B cell (primary cell): ENCODE data around the gene CHD9. TPM values are rescaled to one million over a fixed set of nuclear protein-coding genes. Genes with fewer than 3 reads are reported as not detected.

ENCODE experiments used
- ATAC-seq: fragments of 200-7000 bp; cut with Tn5 transposase; one replicate; pipeline ENCODE4 v1.10.0; 2021; ENCODE audit warnings: low read depth, mild to moderate bottlenecking, moderate number of reproducible peaks, moderate library complexity
- CTCF ChIA-PET: fragments of 350-600 bp; sonication (Branson Sonifier 250); formaldehyde crosslinking; loops from one replicate; lab custom pipeline; 2021; ENCODE audit warnings: antibody characterized with exemption, inconsistent platforms; lab: Charles Lee
- POLR2A ChIA-PET: fragments of 350-600 bp; sonication (Branson Sonifier 250); formaldehyde crosslinking; loops from one replicate; lab custom pipeline; 2021; ENCODE audit warnings: antibody characterized with exemption; lab: Charles Lee
- DNase-seq: peaks from one replicate; pipeline ENCODE4 v3.0.0; 2013
- H2AFZ ChIP-seq: 2 replicates; pipeline ENCODE4 v1.6.1; 2012; ENCODE audit warnings: mild to moderate bottlenecking, low read depth, low read length; ENCODE audit not compliant: insufficient read depth, poor library complexity, severe bottlenecking
- H3K27ac ChIP-seq, 2 donors: 1 replicate in 1 of 2; 2 replicates in 1 of 2; pipeline ENCODE4 v1.5.1; 2012 to 2013; ENCODE audit warnings: low read length in 2 of 2, mild to moderate bottlenecking in 2 of 2, moderate library complexity in 1 of 2
- H3K27me3 ChIP-seq, 4 experiments: fragments of 200-600 bp in 1 of 4; sonication (generic) in 1 of 4; replicated peaks in 1 of 4; 1 replicate in 2 of 4; 2 replicates in 2 of 4; pipeline versions ENCODE4 v1.6.1 to v1.7.0; 2013 to 2016; ENCODE audit warnings: low read length in 3 of 4, mild to moderate bottlenecking in 2 of 4, mixed read lengths in 1 of 4, moderate library complexity in 1 of 4; ENCODE audit not compliant: insufficient read depth in 4 of 4, control insufficient read depth in 3 of 4; ENCODE audit errors: control extremely low read depth in 1 of 4
- H3K36me3 ChIP-seq, 2 experiments: replicated peaks in 1 of 2; 1 replicate in 1 of 2; 2 replicates in 1 of 2; pipeline versions ENCODE4 v1.6.1 to v1.7.1; 2013; ENCODE audit warnings: low read length in 1 of 2; ENCODE audit not compliant: insufficient read depth in 2 of 2, control insufficient read depth in 1 of 2; ENCODE audit errors: control extremely low read depth in 1 of 2, extremely low read depth in 1 of 2
- H3K4me1 ChIP-seq, 2 donors: fragments of 200-600 bp in 1 of 2; sonication (generic) in 1 of 2; 1 replicate in 1 of 2; 2 replicates in 1 of 2; pipeline versions ENCODE4 v1.5.1 to v1.6.1; 2013 to 2017; ENCODE audit warnings: low read length in 2 of 2; ENCODE audit not compliant: control insufficient read depth in 2 of 2, insufficient read depth in 2 of 2
- H3K4me2 ChIP-seq: replicated peaks from 2 replicates; pipeline ENCODE3; 2012; ENCODE audit warnings: mild to moderate bottlenecking, low read depth, low read length; ENCODE audit not compliant: poor library complexity, severe bottlenecking
- H3K4me3 ChIP-seq, 5 experiments: fragments of 200-600 bp in 1 of 5; sonication (generic) in 1 of 5; 1 replicate in 3 of 5; 2 replicates in 2 of 5; pipeline versions ENCODE4 v1.5.1 to v1.7.0; 2011 to 2016; ENCODE audit warnings: low read length in 4 of 5, mild to moderate bottlenecking in 4 of 5, low read depth in 2 of 5, control low read depth in 1 of 5, moderate library complexity in 1 of 5; ENCODE audit not compliant: insufficient read depth in 1 of 5; ENCODE audit errors: control extremely low read depth in 1 of 5, extremely low read depth in 1 of 5
- H3K79me2 ChIP-seq: fragments of 200-600 bp; sonication (generic); one replicate; pipeline ENCODE4 v1.6.0; 2016; ENCODE audit warnings: low read length; ENCODE audit not compliant: control insufficient read depth, insufficient read depth
- H3K9ac ChIP-seq: fragments of 200-600 bp; sonication (generic); 2 replicates; pipeline ENCODE4 v1.6.1; 2017; ENCODE audit warnings: mild to moderate bottlenecking, low read length, moderate library complexity
- H3K9me3 ChIP-seq, 3 donors: one replicate each; pipeline versions ENCODE4 v1.6.1 to v1.7.1; 2013; ENCODE audit warnings: low read length in 2 of 3; ENCODE audit not compliant: control insufficient read depth in 2 of 3, insufficient read depth in 1 of 3; ENCODE audit errors: control extremely low read depth in 1 of 3
- H4K20me1 ChIP-seq: 2 replicates; pipeline ENCODE4 v1.6.0; 2012; ENCODE audit warnings: mild to moderate bottlenecking, low read length; ENCODE audit not compliant: insufficient read depth, control insufficient read depth, poor library complexity, severe bottlenecking
- H3K27ac Mint-ChIP-seq: one replicate; pipeline ENCODE4 v1.8.0; 2021; ENCODE audit warnings: mixed read lengths
- H3K27me3 Mint-ChIP-seq: one replicate; pipeline ENCODE4 v1.8.0; 2021; ENCODE audit warnings: mixed read lengths
- H3K4me1 Mint-ChIP-seq: one replicate; pipeline ENCODE4 v1.8.0; 2021; ENCODE audit warnings: mixed read lengths
- H3K4me3 Mint-ChIP-seq: one replicate; pipeline ENCODE4 v1.8.0; 2021; ENCODE audit warnings: mixed read lengths
- H3K9me3 Mint-ChIP-seq: one replicate; pipeline ENCODE4 v1.8.0; 2022; ENCODE audit warnings: mixed read lengths; ENCODE audit not compliant: insufficient read depth
- EZH2 ChIP-seq: IDR thresholded peaks from 2 replicates; pipeline ENCODE4 v1.6.1; 2012; ENCODE audit warnings: borderline replicate concordance, low read depth, mild to moderate bottlenecking, moderate library complexity, low read length; ENCODE audit not compliant: insufficient read depth, poor library complexity, severe bottlenecking
- WGBS: methylation state at CpG from one replicate; pipeline ENCODE4 v1.1.5; 2013; ENCODE audit warnings: missing lambda C conversion rate; ENCODE audit not compliant: insufficient coverage; 5-methylcytosine and 5-hydroxymethylcytosine counted together
- intact Hi-C: fragments of 100-400 bp; cut with micrococcal nuclease; formaldehyde crosslinking; loops from one replicate; pipeline ENCODE4 v1.10.0; 2022
- polyA plus RNA-seq: library from polyadenylated mRNA; depleted of rRNA; stranded (reverse); fragments of >200 nt; gene quantifications from 2 replicates; pipeline ENCODE4 v1.2.3, GENCODE V29; 2012
- total RNA-seq, 2 donors: library from RNA; stranded (reverse); fragments of 120-200 nt in 1 of 2; gene quantifications; 1 replicate in 1 of 2; 2 replicates in 1 of 2; pipeline versions ENCODE4 v1.2.3 to v1.2.4, GENCODE V29; 2013 to 2022
- TF ChIP-seq, protein P1 (sequence below): fragments of 200-600 bp; IDR thresholded peaks from one replicate; pipeline ENCODE4 v1.8.0; 2022; ENCODE audit warnings: antibody characterized with exemption, mild to moderate bottlenecking

Gene CHD9
- total and polyA plus RNA-seq, 2 donors (not counting 1 experiment from before 2014, with no cell fraction given) = 12.2 to 102 TPM

DNA sequence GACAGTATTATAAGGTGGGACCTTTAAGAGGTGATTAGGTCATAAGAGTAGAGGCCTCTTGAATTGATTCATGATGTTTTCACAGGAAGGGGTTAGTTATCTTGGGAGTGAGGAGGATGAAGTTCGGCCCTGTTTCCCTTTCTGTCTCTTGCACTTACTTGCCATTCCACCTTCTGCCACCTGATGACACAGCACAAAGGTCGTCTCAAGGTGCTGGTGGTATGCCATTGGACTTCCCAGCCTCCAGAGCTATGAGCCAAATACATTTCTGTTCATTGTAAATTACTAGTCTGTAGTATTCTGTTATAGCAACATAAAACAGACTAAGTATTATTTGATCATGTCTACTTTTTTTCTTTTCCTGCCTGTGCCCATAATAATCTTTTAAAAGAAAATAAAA lies 23.5 kb downstream of the CHD9 start:
- Histone ChIP-seq H4K20me1 (peaks cover 8% of the 10 kb centered on the region), H3K36me3 (peaks cover 3 to 17% of the 10 kb centered on the region in 2 experiments), H3K27ac (no peak overlapping the region), H2AFZ (no peak overlapping the region), H3K79me2 (peaks cover 86% of the 10 kb centered on the region), H3K4me2 (no peak overlapping the region), H3K4me1 (peaks cover 0 to 8% of the 10 kb centered on the region in 2 donors), H3K4me3 (no peak overlapping the region), H3K27me3 (no peaks in the 10 kb centered on the region), H3K9ac (no peak overlapping the region), H3K9me3 (peaks cover 0 to 8% (median 3%) of the 10 kb centered on the region in 3 donors)
- Mint-ChIP-seq H3K27ac (peak overlapping the region; percentile 21), H3K4me3 (no peak overlapping the region), H3K27me3 (no peaks in the 10 kb centered on the region), H3K4me1 (peaks cover 58% of the 10 kb centered on the region), H3K9me3 (peaks cover 2% of the 10 kb centered on the region)
- DNase-seq = no peak
- no peak for ATAC-seq
- TF ChIP-seq, protein P1, sequence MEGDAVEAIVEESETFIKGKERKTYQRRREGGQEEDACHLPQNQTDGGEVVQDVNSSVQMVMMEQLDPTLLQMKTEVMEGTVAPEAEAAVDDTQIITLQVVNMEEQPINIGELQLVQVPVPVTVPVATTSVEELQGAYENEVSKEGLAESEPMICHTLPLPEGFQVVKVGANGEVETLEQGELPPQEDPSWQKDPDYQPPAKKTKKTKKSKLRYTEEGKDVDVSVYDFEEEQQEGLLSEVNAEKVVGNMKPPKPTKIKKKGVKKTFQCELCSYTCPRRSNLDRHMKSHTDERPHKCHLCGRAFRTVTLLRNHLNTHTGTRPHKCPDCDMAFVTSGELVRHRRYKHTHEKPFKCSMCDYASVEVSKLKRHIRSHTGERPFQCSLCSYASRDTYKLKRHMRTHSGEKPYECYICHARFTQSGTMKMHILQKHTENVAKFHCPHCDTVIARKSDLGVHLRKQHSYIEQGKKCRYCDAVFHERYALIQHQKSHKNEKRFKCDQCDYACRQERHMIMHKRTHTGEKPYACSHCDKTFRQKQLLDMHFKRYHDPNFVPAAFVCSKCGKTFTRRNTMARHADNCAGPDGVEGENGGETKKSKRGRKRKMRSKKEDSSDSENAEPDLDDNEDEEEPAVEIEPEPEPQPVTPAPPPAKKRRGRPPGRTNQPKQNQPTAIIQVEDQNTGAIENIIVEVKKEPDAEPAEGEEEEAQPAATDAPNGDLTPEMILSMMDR = no peak
- TF ChIP-seq EZH2 = no peak
- ChIA-PET POLR2A (no interaction called here), CTCF (interaction anchor here (2.7 kb wide), 1 partner anchor 22 kb away, joined by 13 read pairs; the partner anchor contains the start of gene CHD9)
- intact Hi-C loops = no loop called here
- no CpG with 5 or more reads among the region's 2 CpGs for WGBS

- 80% methylated on average over 3 of the region's 6 CpGs for WGBS
- no peak overlapping the region for H3K4me2 ChIP-seq
Observed at GRCh38 chr16:53078765-53079485, 24.1 kb downstream of the CHD9 start.

More at GRCh38 chr16:53078765-53079485, 24.1 kb downstream of the CHD9 start:
- Histone ChIP-seq H3K27ac (no peak overlapping the region), H3K36me3 (peaks cover 3 to 17% of the 10 kb centered on the region in 2 experiments), H3K9me3 (peaks cover 0 to 8% (median 3%) of the 10 kb centered on the region in 3 donors), H3K27me3 (no peaks in the 10 kb centered on the region), H2AFZ (no peak overlapping the region), H3K9ac (no peak overlapping the region), H3K79me2 (peaks cover 86% of the 10 kb centered on the region), H4K20me1 (peaks cover 12% of the 10 kb centered on the region), H3K4me1 (peaks cover 0 to 8% of the 10 kb centered on the region in 2 donors), H3K4me3 (no peak overlapping the region)
- intact Hi-C loops = no loop called here
- Mint-ChIP-seq H3K4me1 (peaks cover 51% of the 10 kb centered on the region), H3K9me3 (peaks cover 2% of the 10 kb centered on the region), H3K27ac (no peak overlapping the region), H3K27me3 (no peaks in the 10 kb centered on the region), H3K4me3 (no peak overlapping the region)
- DNase-seq = no peak
- ATAC-seq = no peak
- TF ChIP-seq, protein P1 = no peak
- no peak for TF ChIP-seq EZH2
- POLR2A ChIA-PET = no interaction called here
- CTCF ChIA-PET = interaction anchor here (0.8 to 2.7 kb wide), 4 partner anchors 11 to 134 kb away, joined by 3 to 13 read pairs (median 3); partner anchors contain the start of gene CHD9
